ENCODE measurements around the gene KRT84.

The KRT84 gene

GRCh38 chr12:52364901-52365489 is 20.5 kb downstream of the KRT84 start:
- no peak for TF ChIP-seq CTCF (IDR thresholded peaks at IDR 0.05; ENCODE audit: insufficient read depth, missing control alignments)
- no peak for FAIRE-seq
- no peak for DNase-seq (ENCODE audit: insufficient read length, low spot score)

GRCh38 chr12:52364061-52364460 is 21.4 kb downstream of the KRT84 start:
- FAIRE-seq (no peak), DNase-seq (ENCODE audit: insufficient read length, low spot score) (no peak)
- no peak for TF ChIP-seq CTCF (IDR thresholded peaks at IDR 0.05; ENCODE audit: insufficient read depth, missing control alignments)

- no peak for TF ChIP-seq CTCF (IDR thresholded peaks at IDR 0.05; ENCODE audit: insufficient read depth, missing control alignments)
- no peak for FAIRE-seq
- DNase-seq (ENCODE audit: insufficient read length, low spot score) = no peak
Measured at GRCh38 chr12:52363111-52363679, 22.3 kb downstream of the KRT84 start.

- FAIRE-seq = no peak
- no peak for DNase-seq (ENCODE audit: insufficient read length, low spot score)
- no peak for TF ChIP-seq CTCF (IDR thresholded peaks at IDR 0.05; ENCODE audit: insufficient read depth, missing control alignments)
Measured at GRCh38 chr12:52362118-52362726, 23.2 kb downstream of the KRT84 start.

- no peak for FAIRE-seq
- TF ChIP-seq CTCF (IDR thresholded peaks at IDR 0.05; ENCODE audit: insufficient read depth, missing control alignments) = no peak
- DNase-seq (ENCODE audit: insufficient read length, low spot score) = no peak
Measured at GRCh38 chr12:52361553-52361952, 23.9 kb downstream of the KRT84 start.

GRCh38 chr12:52360663-52361271 is 24.7 kb downstream of the KRT84 start:
- no peak for FAIRE-seq
- no peak for TF ChIP-seq CTCF (IDR thresholded peaks at IDR 0.05; ENCODE audit: insufficient read depth, missing control alignments)
- DNase-seq (ENCODE audit: insufficient read length, low spot score) = no peak
